Activated CD8-positive, alpha-beta memory T cell treated with anti-CD3 and anti-CD28 coated beads, Interleukin-2, amount 50 U/mL, for 24 hours (primary cell): ENCODE results near the gene ITIH3.
"Not testable (repeated sequence)": the region's sequence is repeated elsewhere in the genome, so short reads cannot be mapped to it uniquely, and the experiment has no call there.

Experiments
- DNase-seq: peaks from one replicate; pipeline ENCODE4 v3.0.0-alpha.2; 2020; ENCODE audit errors: extremely low read depth

ITIH3 gene, protein sequence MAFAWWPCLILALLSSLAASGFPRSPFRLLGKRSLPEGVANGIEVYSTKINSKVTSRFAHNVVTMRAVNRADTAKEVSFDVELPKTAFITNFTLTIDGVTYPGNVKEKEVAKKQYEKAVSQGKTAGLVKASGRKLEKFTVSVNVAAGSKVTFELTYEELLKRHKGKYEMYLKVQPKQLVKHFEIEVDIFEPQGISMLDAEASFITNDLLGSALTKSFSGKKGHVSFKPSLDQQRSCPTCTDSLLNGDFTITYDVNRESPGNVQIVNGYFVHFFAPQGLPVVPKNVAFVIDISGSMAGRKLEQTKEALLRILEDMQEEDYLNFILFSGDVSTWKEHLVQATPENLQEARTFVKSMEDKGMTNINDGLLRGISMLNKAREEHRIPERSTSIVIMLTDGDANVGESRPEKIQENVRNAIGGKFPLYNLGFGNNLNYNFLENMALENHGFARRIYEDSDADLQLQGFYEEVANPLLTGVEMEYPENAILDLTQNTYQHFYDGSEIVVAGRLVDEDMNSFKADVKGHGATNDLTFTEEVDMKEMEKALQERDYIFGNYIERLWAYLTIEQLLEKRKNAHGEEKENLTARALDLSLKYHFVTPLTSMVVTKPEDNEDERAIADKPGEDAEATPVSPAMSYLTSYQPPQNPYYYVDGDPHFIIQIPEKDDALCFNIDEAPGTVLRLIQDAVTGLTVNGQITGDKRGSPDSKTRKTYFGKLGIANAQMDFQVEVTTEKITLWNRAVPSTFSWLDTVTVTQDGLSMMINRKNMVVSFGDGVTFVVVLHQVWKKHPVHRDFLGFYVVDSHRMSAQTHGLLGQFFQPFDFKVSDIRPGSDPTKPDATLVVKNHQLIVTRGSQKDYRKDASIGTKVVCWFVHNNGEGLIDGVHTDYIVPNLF

DNA sequence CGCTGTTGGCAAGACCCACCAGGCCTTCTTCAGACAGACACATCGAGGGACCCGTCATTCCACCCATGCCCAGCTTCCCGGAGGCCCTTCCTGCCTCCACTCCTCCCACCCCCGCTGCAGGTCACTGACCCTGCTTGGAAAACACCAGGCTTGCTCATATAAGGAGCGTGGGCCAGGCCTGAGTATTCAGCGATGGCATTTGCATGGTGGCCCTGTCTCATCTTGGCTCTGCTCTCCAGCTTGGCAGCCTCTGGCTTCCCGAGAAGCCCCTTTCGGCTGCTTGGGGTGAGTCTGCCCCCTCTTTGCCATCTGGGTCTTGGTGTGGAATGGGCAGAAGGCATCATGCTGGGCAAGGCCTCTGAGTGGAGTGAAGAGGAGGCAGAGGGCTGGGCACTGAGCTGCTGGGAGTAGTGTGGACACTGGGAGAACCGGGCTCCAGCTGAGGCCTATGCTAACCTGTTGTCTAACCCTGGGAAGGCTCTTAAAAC, at the start of gene ITIH3:
TSS of gene ITIH3 (plus strand) at position 185 of the 488 bp plus-strand sequence. CDS start at position 193, 8 bp downstream.
- no peak for DNase-seq

DNA sequence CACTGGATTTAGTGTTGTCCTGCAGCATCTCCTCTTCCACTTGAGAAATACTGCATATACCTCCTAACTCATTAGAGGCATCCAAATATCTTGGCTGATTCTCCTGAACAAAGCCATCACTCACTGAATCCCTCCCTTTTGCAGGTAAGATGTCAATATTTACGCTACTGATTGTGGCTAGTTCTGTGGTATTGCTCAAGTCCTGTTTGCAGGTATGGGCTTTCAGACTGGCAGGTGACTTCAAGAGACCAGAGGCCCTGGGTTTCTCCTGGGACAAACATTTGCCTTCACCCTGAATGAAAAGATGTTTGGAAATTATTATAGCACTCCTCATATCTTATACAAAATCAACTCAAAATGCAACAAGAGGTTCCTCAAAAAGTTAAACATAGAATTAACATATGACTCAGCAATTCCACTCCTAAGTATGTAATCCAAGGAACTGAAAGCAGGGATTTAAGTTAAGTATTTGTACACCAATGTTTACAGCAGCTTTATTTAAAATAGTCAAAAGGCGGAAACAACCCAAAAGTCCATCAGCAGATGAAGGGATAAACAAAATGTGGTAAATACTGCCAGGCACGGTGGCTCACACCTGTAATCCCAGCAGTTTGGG, 42.4 kb upstream of the ITIH3 start:
- no peak for DNase-seq

DNA sequence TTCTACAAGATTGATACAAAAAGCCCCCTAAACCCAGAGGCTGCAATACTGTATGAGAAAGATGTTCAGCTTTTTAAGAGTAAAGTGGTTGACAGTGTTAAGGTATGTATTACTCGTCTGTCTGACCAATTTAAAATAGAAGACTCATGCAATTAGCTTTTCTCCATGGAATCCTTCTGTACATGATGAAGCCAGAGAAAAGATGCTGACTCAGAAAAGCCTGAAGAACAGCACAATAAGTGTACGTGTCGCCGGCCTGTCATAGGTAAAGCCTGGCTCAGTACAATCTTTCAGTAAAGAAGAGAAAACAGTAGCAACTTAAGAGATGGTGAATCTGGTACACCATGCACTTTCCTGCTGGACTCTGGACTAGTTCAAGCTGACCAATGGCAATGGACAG, 40.2 kb upstream of the ITIH3 start:
- no peak for DNase-seq

DNA sequence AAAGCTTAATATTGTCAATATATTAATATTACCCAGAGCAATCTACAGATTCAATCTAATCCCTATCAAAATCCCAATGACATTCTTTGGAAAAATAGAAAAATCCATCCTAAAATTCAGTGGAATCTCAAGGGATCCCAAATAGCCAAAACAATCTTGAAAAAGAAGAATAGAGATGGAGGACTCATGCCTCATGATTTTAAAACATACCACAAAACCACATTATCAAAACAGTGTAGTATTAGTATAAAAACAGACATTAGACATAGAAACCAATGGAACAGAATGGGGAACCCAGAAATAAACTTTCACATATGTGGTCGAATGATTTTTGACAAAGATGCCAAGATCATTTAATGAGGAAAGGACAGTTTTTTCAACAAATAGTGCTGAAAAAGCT, 38.5 kb upstream of the ITIH3 start:
- no peak for DNase-seq

DNA sequence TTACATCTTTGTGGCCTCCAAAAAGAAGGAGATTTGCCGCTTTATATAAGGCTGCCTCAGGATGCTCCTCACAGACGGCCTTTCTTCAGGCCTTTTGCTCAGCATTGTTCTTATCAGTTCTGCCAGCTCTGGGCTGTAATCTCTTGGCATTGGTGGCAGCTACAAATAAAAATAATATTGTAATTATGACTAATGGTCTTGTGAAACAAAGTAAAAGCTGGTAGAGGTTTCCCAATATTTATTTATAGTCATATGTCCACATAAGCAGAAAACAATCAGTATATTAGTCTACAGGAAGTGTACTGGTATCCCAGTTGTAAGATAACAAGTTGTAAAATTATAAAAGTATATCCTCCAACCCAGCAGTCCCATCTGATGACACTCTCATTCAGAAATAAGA, 31.1 kb upstream of the ITIH3 start:
- no peak for DNase-seq

DNA sequence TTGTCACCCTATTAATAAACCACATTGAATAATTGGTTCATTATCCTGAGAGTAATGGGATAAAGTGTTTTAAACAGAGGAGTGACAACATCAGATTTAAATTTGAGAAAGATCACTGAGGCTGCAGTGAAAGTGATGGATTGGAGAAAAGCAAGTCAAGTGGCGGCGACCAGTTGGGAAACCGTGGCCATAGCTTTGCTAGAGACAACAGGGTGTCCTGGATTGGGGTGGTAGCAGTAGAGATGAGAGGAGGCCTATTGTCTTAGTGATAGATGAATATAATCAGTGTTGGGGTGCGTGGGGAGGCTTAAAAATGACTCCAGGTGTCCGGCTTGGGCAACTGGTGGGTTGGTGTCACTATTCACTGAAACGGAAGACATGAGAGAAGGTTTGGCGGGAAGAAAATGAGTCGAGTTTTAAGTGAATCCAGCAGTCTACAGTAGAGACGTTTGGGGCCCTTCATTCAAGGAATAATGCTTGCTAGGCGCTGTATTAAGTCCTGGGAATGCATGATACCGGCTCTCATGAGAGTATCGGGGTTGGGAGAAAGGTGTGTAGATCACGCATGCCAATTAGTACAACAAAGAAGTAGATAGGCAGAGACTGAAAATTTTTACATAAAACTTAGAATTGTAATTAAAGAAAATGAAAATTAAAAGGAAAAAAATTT, 24.7 kb upstream of the ITIH3 start:
- no peak for DNase-seq

DNA sequence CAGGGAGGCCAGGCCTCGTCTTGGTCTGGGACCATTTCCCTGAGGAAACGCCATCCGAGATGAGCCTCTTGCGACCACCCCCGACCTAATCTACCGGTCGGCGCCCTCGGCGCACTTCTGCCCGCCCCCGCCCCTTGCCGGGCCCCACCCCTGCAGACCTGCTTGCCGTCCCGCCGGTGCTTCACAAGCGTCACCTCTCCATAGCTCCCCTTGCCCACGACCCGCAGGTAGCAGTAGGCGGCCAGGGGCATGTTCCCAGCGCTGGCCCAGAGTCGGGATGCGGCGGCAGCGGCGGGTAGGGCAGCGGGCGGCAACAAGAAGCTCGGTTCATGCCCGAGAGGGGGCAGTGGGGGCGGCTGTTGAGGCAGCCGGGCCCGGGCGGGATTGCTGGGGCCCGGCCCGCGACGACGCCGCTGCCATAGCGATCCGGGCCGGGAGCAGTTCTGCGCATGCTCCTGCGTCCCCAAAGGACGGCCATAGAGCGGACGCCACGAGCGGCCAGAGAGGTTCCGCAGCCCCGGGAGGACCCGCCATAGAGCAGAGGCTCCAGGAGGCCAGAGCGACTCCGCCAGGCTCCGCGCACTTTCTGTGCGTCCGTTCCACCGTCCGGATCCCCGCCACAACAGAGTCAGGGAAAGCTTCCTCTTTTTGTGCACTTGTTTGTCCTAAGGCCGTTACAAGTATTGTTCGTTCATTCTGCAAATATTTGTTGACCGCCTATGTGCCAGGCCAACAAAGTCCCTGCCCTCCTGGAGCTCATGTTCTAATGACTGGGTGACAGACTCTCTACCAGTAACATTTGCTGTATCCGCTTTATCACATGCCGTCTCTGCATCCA, 23.9 kb upstream of the ITIH3 start, which contains the start of gene NEK4:
TSS of gene NEK4 (minus strand) at position 445 of the 838 bp plus-strand sequence. CDS start at position 251, 194 bp downstream.
- DNase-seq, result peak; percentile 72

DNA sequence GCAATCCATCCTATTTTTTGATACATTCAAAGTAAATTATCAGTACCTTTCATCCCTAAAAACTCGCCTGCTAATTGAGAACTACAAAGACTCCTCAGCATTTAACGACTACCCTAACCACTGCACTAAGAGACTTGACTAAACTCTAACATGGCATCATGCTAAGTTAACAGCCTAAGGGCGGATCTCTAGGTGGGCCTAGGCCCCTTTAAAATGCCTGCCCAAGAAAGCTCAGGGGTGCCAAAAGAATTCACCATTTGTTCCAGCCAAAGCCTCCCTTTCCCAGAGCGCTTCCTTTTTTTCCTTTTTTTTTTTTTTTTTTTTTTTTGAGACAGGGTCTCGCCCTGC, 23.3 kb upstream of the ITIH3 start:
- DNase-seq, result no peak

DNA sequence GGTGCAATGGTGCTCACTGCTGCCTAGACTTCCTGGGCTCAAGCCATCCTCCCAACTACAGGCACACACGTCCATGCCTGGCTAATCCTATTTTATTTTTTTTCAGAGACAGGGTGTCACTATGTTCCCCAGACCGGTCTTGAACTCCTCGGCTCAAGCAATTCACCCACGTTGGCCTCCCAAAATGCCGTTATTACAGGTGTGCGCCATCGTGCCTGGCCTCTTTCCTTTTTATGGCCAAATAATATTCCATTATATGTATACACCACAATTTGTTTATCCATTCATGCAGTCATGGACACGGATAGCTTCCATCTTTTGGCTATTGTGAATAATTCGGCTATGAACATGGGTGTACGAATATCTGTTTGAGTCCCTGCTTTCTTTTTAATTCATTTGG, 22.9 kb upstream of the ITIH3 start:
- DNase-seq, result no peak

DNA sequence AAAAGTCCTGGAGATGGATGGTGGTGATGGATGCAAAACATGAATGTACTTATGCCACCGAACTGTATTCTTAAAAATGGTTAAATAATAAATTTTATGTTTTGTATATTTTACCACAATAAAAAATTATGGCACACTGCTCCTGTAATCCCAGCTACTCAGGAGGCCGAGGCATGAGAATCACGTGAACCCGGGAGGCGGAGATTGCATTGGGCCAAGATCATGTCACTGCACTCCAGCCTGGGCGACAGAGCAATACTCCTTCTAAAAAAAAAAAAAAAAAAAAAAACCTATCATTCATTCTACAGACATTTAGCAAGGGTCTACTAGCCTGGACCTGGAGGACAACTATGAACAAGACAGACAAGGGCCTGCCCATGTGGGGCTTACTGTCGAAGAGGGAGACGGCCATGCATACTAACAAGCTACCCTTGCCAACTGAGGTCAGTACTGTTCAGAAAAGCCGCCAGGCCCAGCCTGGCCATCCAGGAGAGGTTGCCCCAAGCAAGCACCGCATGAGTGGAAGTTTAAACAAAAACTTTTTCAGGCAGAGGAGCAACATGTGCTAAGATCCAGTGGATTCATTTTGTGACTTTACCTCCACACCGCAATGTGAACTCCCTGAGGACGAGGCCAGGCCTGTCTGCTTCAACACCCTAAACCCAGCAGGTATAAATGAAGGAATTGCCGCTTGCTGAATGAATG, 21.1 kb upstream of the ITIH3 start:
- no peak for DNase-seq

DNA sequence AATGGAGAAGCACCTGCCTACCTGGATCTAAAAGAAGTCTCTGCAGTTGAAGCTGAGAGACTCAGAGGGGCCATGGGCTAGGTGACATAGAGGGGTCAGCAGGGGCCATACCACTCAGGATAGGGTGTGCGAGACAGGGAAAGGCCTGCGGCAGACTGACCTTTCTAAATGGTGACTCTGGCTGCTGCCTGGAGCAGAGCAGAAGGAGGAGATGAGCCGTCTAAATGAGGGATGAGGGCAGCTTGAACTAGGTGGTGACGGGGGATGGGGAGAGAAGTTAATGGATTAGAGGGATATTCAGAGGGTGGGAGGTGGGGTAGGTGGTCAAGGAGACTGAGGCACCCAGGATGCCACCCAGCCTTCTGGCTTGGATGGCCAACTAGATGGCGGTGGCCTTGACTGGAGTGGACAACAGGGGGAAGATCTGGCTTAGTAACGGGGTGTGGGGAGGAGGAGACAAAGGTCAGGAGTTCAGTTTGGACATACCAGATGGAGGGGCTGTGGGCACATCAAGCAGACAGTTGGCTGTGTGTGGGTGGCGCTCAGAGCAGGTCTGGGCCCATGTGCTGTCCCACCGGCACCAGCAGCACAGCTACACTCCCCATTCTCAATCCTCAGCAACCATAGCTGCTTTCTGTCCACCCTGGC, 20.4 kb upstream of the ITIH3 start:
- no peak for DNase-seq

DNA sequence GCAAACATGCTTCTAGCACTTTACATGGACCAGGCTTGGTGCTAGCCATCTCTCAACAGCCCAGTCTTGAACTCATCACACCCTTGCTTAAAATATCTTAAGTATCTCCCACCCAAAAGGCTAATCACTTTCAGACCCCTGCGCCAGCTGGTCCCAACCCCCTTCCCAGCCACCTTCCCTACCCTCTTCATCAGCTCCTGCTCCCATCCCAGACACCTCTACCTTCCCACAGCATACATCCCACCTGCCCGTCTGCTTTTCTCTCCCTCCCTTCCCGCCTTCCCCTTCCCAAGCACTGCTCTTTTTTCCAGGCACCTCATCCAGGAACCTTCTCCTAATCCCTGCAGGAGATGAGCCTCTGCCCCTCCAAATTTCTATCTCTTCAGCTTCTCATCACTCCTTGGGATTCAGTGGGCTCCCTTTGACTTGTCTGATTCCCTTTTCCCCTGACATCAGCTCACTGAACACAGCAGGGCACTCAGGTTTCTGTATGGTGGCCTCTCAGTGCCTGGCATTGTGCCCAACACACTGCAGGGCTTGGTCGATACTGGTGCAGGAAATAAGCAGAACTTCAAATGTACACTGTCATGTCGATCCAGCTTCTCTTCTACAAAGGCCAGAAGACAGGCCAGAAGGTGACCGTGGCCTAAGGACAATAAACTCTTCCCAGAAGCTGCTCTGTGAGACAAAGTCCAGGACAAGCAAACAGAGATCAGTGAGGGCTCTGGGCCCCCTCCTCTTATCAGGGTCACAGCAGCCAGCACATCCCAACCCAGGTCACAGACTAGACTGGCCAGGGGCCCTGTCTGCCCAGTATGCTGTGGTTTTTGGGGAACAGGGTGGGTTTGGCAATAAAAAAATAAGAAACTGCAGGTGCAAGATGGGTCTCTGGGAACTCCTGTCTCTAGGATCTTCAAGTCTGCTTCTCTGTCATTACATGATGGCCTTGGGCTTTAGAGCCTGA, 19.4 kb upstream of the ITIH3 start:
- DNase-seq, result no peak

DNA sequence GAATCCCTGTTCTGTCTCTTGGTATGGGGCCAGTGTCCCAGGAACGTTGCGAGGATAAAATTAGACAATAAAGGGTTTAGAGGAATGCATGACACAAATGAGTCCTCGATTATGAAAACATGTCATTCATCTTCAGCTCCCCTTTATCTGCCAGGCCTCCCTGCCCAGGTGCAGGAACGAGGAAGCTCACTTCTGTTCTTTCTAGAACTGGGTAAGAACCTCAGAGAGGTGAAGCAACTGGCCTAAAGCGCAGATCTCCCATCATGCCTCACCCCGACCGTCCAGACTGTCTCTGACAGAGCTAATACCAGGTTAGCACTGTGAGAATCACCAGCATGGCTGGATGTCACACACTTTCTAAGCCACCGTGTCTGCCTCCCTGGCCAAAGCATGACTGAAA, 18.7 kb upstream of the ITIH3 start:
- DNase-seq, result no peak

DNA sequence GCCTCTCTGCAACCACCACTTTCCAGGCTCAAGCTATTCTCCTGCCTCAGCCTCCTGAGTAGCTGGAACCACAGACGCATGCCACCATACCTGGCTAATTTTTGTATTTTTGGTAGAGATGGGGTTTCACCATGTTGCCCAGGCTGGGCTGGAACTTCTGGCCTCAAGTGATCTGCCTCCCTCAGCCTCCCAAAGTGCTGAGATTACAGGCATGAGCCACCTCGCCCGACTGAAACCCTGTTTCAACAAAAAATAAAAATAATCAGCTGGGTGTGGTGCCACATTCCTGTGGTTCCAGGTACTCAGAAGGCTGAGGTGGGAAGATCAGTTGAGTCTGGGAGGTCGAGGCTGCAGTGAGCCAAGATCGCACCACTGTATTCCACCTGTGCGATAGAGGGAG, 18.1 kb upstream of the ITIH3 start:
- not testable (repeated sequence) for DNase-seq

DNA sequence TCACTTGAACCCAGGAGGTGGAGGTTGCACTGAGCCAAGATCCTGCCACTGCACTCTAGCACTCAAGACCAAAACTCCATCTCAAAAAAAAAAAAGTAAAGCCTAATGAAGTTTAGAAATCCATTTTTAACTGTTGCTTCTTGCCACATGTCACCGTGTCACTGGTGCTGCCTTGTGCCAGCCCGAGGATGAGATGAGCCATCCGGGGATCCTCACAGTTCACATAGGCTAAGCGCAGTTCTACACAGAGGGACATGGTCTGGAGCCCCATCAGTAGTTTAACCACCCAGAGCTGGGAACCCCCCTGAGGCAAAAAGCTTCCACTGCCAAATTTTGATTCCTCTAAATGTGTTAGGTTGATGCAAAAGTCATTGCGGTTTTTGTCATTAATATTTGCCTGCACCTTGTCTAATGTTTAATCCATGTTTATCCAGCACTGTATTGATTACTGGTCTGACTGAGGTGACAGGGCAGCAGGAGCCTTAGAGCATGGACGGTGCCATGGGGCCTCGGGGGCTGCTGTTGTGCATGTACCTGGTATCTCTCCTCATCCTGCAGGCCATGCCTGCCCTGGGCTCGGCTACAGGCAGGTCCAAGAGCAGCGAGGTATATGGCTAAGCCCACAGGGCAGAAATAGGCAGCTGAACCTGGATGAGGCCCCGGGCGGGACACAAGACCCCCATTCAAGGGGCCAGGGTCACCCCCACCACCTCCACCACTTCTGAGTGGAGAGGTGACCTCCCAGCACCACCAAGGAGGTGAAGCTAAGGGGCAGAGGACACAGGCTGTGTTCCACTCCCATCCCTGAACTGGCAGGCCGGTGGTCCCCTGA, 17.3 kb upstream of the ITIH3 start, which contains the start of gene ITIH1:
TSS of gene ITIH1 (plus strand) at position 473 of the 832 bp plus-strand sequence. CDS start at position 490, 17 bp downstream.
- no peak for DNase-seq

DNA sequence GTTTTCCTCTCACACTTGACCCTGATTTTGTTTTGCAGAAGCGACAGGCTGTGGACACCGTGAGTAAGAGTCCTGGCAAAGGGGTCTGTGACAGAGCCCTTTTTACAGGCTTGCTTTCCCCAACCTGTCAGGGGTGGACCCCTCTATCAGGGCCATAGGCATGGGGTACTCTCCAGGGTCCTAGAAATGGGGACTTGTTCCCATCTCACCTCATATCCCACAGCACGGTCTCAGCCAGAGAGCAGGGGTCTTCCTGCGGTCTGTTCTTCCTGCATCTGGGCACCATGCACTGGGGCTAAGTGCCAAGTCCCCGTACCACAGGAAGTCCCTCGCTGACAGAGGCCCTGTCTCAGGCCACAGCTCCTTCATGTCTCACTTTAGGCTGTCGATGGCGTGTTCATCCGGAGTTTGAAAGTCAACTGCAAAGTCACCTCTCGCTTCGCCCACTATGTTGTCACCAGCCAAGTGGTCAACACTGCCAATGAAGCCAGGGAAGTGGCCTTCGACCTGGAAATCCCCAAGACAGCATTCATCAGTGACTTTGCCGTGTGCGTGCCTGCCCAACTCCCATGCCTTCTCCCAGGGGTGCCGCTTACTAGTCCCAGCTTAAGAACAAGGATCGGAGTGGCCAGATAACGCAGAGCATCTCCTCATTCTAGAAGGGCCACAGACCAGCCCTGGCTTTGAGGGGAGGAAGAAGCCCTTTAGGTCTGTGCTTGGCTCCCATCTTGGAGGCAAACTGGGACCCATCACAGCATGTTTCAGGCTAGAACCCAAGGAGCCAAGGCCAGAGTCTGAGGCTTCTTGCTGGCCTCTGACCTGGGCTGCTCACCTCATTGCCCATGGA, 16.4 kb upstream of the ITIH3 start:
- no peak for DNase-seq
